HL-60/S4 (cell line): Measurements from ENCODE around the gene CD300A.
"Not testable (repeated sequence)": the region's sequence is repeated elsewhere in the genome, so short reads cannot be mapped to it uniquely, and the experiment has no call there.

ENCODE experiments used
- in situ Hi-C: fragments of 300-500 bp; cut with MboI; formaldehyde crosslinking; loops from 2 replicates; pipeline ENCODE4 v1.14.3; 2022; ENCODE audit warnings: low sequenced_read_pairs

CD300A gene

GRCh38 chr17:74516561-74517328, 50.3 kb downstream of the CD300A start:
- in situ Hi-C loops: no loop called here

GRCh38 chr17:74518413-74518981, 52.1 kb downstream of the CD300A start:
- in situ Hi-C loops: not testable (repeated sequence)

DNA sequence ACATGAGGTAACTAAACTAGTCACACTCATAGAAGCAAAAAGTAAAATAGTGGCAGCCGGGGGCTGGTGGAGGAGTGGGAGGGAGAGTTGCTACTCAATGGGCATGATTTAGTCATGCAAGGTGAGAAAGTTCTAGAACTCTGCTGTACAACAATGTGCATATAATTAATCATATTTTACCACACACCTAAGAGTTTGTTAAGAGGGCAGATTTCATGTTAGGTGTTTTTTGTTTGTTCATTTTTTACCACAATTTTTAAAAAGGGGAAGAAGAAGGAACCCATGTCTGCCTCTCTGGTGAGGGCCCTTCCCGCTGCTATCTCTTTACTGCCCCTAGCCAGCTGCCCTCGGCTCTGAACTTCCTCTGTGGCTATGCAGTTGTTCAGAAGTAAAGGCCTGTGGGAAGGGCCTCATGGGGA, 53.6 kb downstream of the CD300A start:
- in situ Hi-C loops: no loop called here

DNA sequence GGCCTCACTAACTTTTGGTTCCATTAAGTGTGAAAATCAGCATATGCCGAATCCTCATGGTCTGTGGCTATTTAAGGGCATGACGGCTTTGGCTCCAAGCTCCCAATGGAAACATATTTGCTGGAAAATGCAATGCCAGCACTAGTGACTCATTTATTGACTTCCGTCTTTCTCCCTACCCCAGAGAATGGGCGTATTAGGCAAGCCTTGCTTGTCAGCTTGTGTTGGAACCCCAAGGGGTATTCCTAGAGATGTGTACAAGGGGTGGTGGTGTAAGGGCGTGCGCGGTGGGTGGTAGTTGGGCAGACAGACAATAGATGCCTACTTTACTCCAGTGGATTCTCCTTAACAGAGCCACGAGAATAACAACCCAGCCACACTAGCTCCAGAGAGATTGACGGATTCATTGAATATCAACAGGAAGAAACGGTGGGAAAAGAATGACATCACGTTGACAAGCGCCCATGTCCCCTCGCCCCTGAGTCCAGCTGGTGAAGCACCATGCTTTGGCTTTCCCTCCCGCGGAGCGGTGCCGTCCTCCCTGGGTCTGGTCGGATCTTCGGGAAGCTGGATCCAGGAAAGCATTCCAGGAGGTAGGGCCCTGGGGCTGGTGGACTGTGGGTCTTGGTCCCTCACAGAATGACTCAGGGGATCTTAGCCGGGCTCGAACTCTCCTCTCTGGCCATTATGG, 54.5 kb downstream of the CD300A start:
- in situ Hi-C loops: no loop called here

GRCh38 chr17:74521701-74522201, 55.3 kb downstream of the CD300A start:
- in situ Hi-C loops: no loop called here

DNA sequence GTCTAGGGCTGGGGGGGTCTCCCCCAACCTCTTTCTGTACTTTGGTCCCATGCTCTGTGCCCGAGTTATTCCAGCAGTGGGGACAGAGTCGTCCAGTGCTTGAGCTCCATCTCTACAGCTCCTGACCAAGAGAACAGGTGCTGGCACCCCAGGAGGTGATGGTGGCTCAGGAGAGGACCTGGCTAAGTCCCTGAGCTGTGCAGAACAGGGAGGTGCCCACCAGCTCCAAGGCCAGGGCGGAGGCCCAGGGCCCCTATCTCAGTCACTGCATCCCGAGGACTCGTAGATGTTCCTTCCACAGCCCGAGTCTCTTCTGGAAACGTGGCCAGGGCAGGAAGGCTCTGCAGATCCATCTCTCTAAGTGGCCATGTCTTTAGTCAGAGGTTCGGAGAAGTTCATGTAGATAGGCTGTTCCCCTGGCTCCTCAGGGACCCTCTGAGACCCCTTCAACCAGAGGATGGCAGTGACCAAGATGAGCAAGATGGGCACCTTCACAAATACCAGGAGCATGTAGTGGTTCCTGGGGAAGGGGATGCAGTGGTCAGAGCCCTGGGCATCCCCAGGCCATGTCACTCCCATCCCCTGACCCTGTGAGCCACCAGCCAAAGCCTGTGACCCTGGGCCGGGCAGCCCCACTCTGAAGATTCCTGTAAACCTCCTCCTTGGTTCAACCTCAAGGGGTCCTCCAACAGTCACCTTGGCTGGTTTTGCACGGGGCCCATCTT, 56.1 kb downstream of the CD300A start:
- in situ Hi-C loops: no loop called here

DNA sequence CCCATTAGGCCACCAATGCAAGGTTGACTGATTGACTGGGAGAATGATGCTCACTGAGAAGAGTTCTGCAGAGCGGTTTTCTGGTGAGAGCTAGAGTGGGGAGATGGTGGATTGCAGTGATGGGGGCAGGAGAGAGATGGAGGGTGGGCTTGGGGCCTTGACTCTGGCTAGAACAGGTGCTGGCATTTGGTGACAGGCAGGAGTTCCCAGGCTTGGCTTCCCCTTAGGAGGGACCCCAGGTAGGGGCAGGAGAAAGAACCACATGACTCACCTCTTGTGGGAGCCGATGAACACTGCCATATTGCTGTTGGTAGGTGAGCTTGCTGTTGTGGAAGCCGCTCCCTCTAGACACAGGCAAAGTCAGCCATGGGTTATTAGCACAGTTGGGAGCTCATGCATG, 56.9 kb downstream of the CD300A start:
- in situ Hi-C loops: no loop called here

- in situ Hi-C loops: no loop called here
Measured at GRCh38 chr17:74524653-74525464, 58.4 kb downstream of the CD300A start.

- in situ Hi-C loops: no loop called here
Measured at GRCh38 chr17:74525465-74525725, 59.0 kb downstream of the CD300A start.

GRCh38 chr17:74525781-74526288, 59.4 kb downstream of the CD300A start:
- in situ Hi-C loops: no loop called here

GRCh38 chr17:74526681-74527080, 60.2 kb downstream of the CD300A start:
- in situ Hi-C loops: no loop called here

DNA sequence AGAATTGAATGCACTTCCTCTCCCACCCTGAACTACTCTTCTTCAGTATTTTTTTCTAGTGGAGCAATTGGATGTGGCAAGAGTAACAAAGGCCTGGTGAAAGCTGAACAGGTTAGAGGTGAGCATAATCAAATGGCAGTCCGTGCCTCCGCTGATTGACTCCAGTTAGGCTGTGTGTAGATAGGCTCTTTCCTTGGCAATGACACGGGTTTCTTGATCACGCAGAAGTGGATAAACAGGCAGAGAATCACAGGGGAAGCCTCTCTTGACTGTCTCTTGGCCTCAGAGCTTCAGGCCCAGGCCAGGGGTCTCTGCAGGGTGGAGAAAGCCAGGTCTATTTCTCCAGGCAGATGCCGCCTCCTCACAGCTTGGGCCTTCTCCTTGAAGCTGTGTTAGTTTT, 60.6 kb downstream of the CD300A start:
- in situ Hi-C loops: no loop called here

- in situ Hi-C loops: no loop called here
Measured at GRCh38 chr17:74527756-74528155, 61.3 kb downstream of the CD300A start.

DNA sequence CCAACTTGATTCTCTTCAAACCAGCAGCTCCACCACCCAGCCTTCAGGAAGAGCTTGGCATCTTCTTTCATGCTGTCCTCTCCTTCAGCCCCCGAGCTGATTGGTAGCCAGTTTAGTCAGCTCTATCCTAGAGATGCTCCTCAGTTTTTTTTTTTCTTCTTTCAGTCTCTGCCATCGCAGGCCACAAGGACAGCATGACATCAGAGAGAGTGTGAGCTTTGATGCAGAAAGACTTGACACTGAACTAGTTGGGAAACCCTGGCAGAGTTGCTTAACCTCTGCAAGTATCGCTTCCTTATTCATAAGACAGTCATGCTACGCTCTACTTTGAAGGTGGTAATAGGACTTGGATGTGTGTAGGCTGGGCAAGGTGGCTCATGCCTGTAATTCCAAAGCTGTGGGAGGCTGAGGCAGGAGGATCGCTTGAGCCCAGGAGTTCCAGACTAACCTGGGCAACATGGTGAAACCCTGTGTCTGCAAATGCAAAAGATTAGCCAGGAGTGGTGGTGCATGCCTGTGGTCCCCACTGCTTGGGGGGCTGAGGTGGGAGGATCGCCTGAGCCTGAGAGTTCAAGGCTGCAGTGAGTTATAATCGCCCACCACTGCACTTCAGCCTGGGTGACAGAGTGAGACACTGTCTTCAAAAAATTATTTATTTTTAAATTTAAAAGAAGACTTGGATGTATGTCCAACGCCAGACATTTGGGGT, 62.2 kb downstream of the CD300A start:
- in situ Hi-C loops: no loop called here

- in situ Hi-C loops: no loop called here
Measured at GRCh38 chr17:74529243-74529642, 62.8 kb downstream of the CD300A start.

DNA sequence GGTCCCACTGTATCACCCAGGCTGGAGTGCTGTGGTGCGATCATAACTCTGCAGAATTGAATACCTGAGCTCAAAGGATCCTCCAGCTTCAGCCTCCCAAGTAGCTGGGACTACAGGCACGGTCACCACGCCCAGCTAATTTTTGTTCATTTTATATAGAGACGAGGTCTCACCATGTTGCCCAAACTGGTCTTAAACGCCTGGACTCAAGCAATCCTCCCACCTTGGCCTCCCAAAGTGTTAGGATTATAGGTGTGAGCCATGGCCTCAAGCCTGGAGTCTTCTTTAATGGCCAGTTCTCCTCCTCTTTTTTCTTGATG, 64.4 kb downstream of the CD300A start:
- in situ Hi-C loops: no loop called here

GRCh38 chr17:74531231-74531761, 64.9 kb downstream of the CD300A start, which contains the start of gene CD300LB:
Gene CD300LB, minus strand, starts transcription at chr17:74531475. Its CDS starts 125 bp downstream, at chr17:74531350.
- in situ Hi-C loops: no loop called here

- in situ Hi-C loops: no loop called here
Measured at GRCh38 chr17:74532115-74532514, 65.7 kb downstream of the CD300A start.
